GM23248 (cell line): ENCODE results near the gene FHL1. TPM values are rescaled to one million over a fixed set of nuclear protein-coding genes. Genes with fewer than 3 reads are reported as not detected.

Source experiments
- DNase-seq: peaks from one replicate; pipeline ENCODE4 v3.0.0-alpha.2; 2015
- H2AFZ ChIP-seq: fragments of 200-600 bp; sonication (generic); 2 replicates; pipeline ENCODE4 v1.6.1; 2016; ENCODE audit warnings: antibody characterized with exemption
- H3F3A ChIP-seq: fragments of 200-600 bp; sonication (generic); 2 replicates; pipeline ENCODE4 v1.6.1; 2016; ENCODE audit warnings: mild to moderate bottlenecking, antibody characterized with exemption, mixed run types; ENCODE audit not compliant: insufficient read depth
- H3K27ac ChIP-seq: fragments of 200-600 bp; sonication (generic); 2 replicates; pipeline ENCODE4 v1.5.1; 2016; ENCODE audit warnings: mild to moderate bottlenecking
- H3K27me3 ChIP-seq: fragments of 200-600 bp; sonication (generic); replicated peaks from 2 replicates; pipeline ENCODE4 v1.6.1; 2016; ENCODE audit warnings: mild to moderate bottlenecking; ENCODE audit not compliant: insufficient read depth
- H3K36me3 ChIP-seq: fragments of 200-600 bp; sonication (generic); 2 replicates; pipeline ENCODE4 v1.6.1; 2016; ENCODE audit warnings: low read depth, mild to moderate bottlenecking
- H3K4me1 ChIP-seq: fragments of 200-600 bp; sonication (generic); 2 replicates; pipeline ENCODE4 v1.6.1; 2016; ENCODE audit warnings: mild to moderate bottlenecking; ENCODE audit not compliant: insufficient read depth
- H3K4me2 ChIP-seq: fragments of 200-600 bp; sonication (generic); one replicate; pipeline ENCODE4 v1.6.1; 2016; ENCODE audit warnings: mild to moderate bottlenecking; ENCODE audit not compliant: unreplicated experiment
- H3K4me3 ChIP-seq: fragments of 200-600 bp; sonication (generic); 2 replicates; pipeline ENCODE4 v1.5.1; 2016; ENCODE audit warnings: mild to moderate bottlenecking
- H3K79me2 ChIP-seq: fragments of 200-600 bp; sonication (generic); 2 replicates; pipeline ENCODE4 v1.6.1; 2016; ENCODE audit warnings: mild to moderate bottlenecking; ENCODE audit not compliant: insufficient read depth
- H3K9ac ChIP-seq: fragments of 200-600 bp; sonication (generic); 2 replicates; pipeline ENCODE4 v1.6.1; 2016; ENCODE audit warnings: mild to moderate bottlenecking
- H3K9me2 ChIP-seq: fragments of 200-600 bp; sonication (generic); 2 replicates; pipeline ENCODE4 v1.6.1; 2016; ENCODE audit warnings: mixed run types, mild to moderate bottlenecking, moderate library complexity; ENCODE audit not compliant: insufficient read depth
- H3K9me3 ChIP-seq: fragments of 200-600 bp; sonication (generic); one replicate; pipeline ENCODE4 v1.6.1; 2017; ENCODE audit warnings: low read depth
- H4K20me1 ChIP-seq: fragments of 200-600 bp; sonication (generic); 2 replicates; pipeline ENCODE4 v1.6.0; 2016; ENCODE audit not compliant: insufficient read depth
- EZH2 ChIP-seq: fragments of 200-600 bp; sonication (generic); IDR thresholded peaks from 2 replicates; pipeline ENCODE4 v1.6.1; 2018; ENCODE audit warnings: antibody characterized with exemption, mild to moderate bottlenecking; ENCODE audit not compliant: insufficient read depth, poor library complexity, severe bottlenecking
- EZH2phosphoT487 ChIP-seq: fragments of 200-600 bp; sonication (generic); IDR thresholded peaks from 2 replicates; pipeline ENCODE4 v1.6.1; 2018; ENCODE audit warnings: antibody characterized with exemption, moderate library complexity, mild to moderate bottlenecking, low read depth; ENCODE audit not compliant: insufficient read depth
- WGBS, 2 experiments: methylation state at CpG; one replicate each; pipeline ENCODE4 v1.1.6; 2015 to 2017; ENCODE audit warnings: low lambda C conversion rate in 2 of 2, low coverage in 1 of 2; ENCODE audit errors: missing lambda C conversion rate in 2 of 2; 5-methylcytosine and 5-hydroxymethylcytosine counted together
- in situ Hi-C: fragments of 300-500 bp; cut with MboI; formaldehyde crosslinking; loops from 2 replicates; pipeline ENCODE4 v1.15.0; 2020
- polyA plus RNA-seq: library from polyadenylated mRNA; unstranded; fragments of >200 nt; fragmentation: Nextera tagmentation; extraction: Ambion mirVana; gene quantifications from 2 replicates; pipeline ENCODE4 v1.2.1, GENCODE V29; 2016
- total RNA-seq: library from RNA; depleted of rRNA; stranded (reverse); fragments of >200 nt; shearing (Covaris generic); gene quantifications from 2 replicates; pipeline ENCODE4 v1.2.3, GENCODE V29; 2014

The FHL1 gene
- total and polyA plus RNA-seq, 2 experiments from 2014 or later = 55.8 to 57.5 TPM

GRCh38 chrX:136186023-136186413 lies 38.7 kb downstream of the FHL1 start:
- Histone ChIP-seq H3K36me3 (no peaks in the 10 kb centered on the region), H3K4me2 (peak overlapping the region; percentile 39), H3K9me2 (no peaks in the 10 kb centered on the region), H3K4me3 (peak overlapping the region; percentile 49; the same call in 1 of the 2 replicates), H4K20me1 (no peaks in the 10 kb centered on the region), H3K79me2 (no peaks in the 10 kb centered on the region), H3F3A (peaks cover 6% of the 10 kb centered on the region; the same call in 1 of the 2 replicates), H3K4me1 (peaks cover 29% of the 10 kb centered on the region), H3K27me3 (no peaks in the 10 kb centered on the region), H3K27ac (peak overlapping the region; percentile 73), H3K9ac (no peak overlapping the region), H3K9me3 (no peaks in the 10 kb centered on the region), H2AFZ (no peak overlapping the region)
- TF ChIP-seq EZH2 = no peak
- no peak for TF ChIP-seq EZH2phosphoT487
- in situ Hi-C loops = no loop called here
- 0 to 13% methylated on average over 3 of the region's 3 CpGs for WGBS, 2 experiments
- DNase-seq = no peak

GRCh38 chrX:136189222-136189621 lies 41.9 kb downstream of the FHL1 start:
- Histone ChIP-seq H3K79me2 (no peaks in the 10 kb centered on the region), H3K36me3 (no peaks in the 10 kb centered on the region), H3K27me3 (no peaks in the 10 kb centered on the region), H3K4me1 (peaks cover 35% of the 10 kb centered on the region), H3K4me3 (no peak overlapping the region), H3K4me2 (no peak overlapping the region), H2AFZ (no peak overlapping the region), H3K9me3 (no peaks in the 10 kb centered on the region), H3K9ac (no peak overlapping the region), H4K20me1 (no peaks in the 10 kb centered on the region), H3F3A (peaks cover 22% of the 10 kb centered on the region), H3K27ac (no peak overlapping the region), H3K9me2 (no peaks in the 10 kb centered on the region)
- WGBS, 2 experiments = 97 to 100% methylated on average over 2 of the region's 2 CpGs
- in situ Hi-C loops = no loop called here
- TF ChIP-seq EZH2 (no peak), EZH2phosphoT487 (no peak)
- DNase-seq = no peak

- no peaks in the 10 kb centered on the region for H3K79me2 ChIP-seq
- no peaks in the 10 kb centered on the region for H3K9me3 ChIP-seq
- no peak overlapping the region for H3K4me3 ChIP-seq
- no peaks in the 10 kb centered on the region for H3K27me3 ChIP-seq
- no peaks in the 10 kb centered on the region for H3K9me2 ChIP-seq
- WGBS, 2 experiments = 94 to 95% methylated on average over 7 to 10 of the region's 10 CpGs
- in situ Hi-C loops = no loop called here
- no peaks in the 10 kb centered on the region for H4K20me1 ChIP-seq
- H3K27ac ChIP-seq = no peak overlapping the region
- peaks cover 26% of the 10 kb centered on the region for H3K4me1 ChIP-seq
- no peak for DNase-seq
- H3K36me3 ChIP-seq = no peaks in the 10 kb centered on the region
- H3K4me2 ChIP-seq = no peak overlapping the region
- H2AFZ ChIP-seq = no peak overlapping the region
- H3K9ac ChIP-seq = no peak overlapping the region
- peaks cover 20% of the 10 kb centered on the region for H3F3A ChIP-seq
- TF ChIP-seq EZH2 (no peak), EZH2phosphoT487 (no peak)
Observed at GRCh38 chrX:136190038-136190713, 42.8 kb downstream of the FHL1 start.

- no peaks in the 10 kb centered on the region for H3K79me2 ChIP-seq
- WGBS, 2 experiments = 56 to 86% methylated on average over 5 of the region's 6 CpGs
Observed at GRCh38 chrX:136191171-136191570, 43.8 kb downstream of the FHL1 start.

More at GRCh38 chrX:136191171-136191570, 43.8 kb downstream of the FHL1 start:
- no peaks in the 10 kb centered on the region for H4K20me1 ChIP-seq
- H3K4me1 ChIP-seq = peaks cover 16% of the 10 kb centered on the region
- H3K4me2 ChIP-seq = no peak overlapping the region
- no peak for TF ChIP-seq EZH2
- no peak for TF ChIP-seq EZH2phosphoT487
- H3K9me2 ChIP-seq = no peaks in the 10 kb centered on the region
- no peaks in the 10 kb centered on the region for H3K27me3 ChIP-seq
- H3K4me3 ChIP-seq = no peak overlapping the region
- peaks cover 15% of the 10 kb centered on the region for H3F3A ChIP-seq
- no peak for DNase-seq
- H3K9ac ChIP-seq = no peak overlapping the region
- no peaks in the 10 kb centered on the region for H3K36me3 ChIP-seq
- H2AFZ ChIP-seq = no peak overlapping the region
- H3K27ac ChIP-seq = no peak overlapping the region
- no peaks in the 10 kb centered on the region for H3K9me3 ChIP-seq
- in situ Hi-C loops = no loop called here
